ENCODE data around the gene RASA3. TPM values are rescaled to one million over a fixed set of nuclear protein-coding genes. Genes with fewer than 3 reads are reported as not detected.

RASA3 gene
- polyA plus RNA-seq, 1 donor from 2014 or later, result 8.5 TPM

DNA sequence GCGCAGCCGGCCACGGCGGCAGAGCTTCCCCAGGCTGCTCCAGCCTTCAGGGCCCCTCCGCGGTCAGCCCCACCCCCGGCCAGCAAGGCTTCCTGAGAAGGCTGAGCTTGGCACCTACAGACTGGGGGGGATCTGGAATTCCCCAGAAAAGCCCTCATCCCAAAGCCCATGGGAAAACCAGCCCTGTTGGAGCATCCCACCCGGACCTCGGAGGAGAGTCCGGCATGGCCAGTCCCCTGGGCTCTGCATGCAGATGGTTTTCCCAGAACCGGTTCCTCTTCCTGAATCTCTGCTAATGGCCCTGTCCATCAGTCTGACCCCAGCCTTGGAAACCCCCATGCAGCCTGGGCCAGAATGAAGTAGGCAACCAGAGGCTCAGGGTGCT lies 10.3 kb downstream of the RASA3 start:
- Histone ChIP-seq H3K79me2 (replicated peaks; ENCODE audit: insufficient read depth, low read length) (peaks cover 5% of the 10 kb centered on the region), H3K9me2 (ENCODE audit: insufficient read depth, low read length) (no peaks in the 10 kb centered on the region), H3K4me2 (ENCODE audit: low read length) (no peak overlapping the region), H3K27ac (ENCODE audit: low read length) (no peak overlapping the region), H3F3A (ENCODE audit: insufficient read depth, low read length, poor library complexity, severe bottlenecking) (no peaks in the 10 kb centered on the region), H4K20me1 (ENCODE audit: insufficient read depth) (no peaks in the 10 kb centered on the region), H3K36me3 (ENCODE audit: insufficient read depth, low read length) (no peaks in the 10 kb centered on the region), H3K9ac (ENCODE audit: low read length) (no peak overlapping the region), H3K9me3 (ENCODE audit: low read length) (no peaks in the 10 kb centered on the region), H3K4me3 (ENCODE audit: low read length) (no peak overlapping the region), H2AFZ (ENCODE audit: low read depth, low read length) (no peak overlapping the region), H3K27me3 (ENCODE audit: insufficient read depth, low read depth, low read length) (no peaks in the 10 kb centered on the region)
- TF ChIP-seq, protein P1, sequence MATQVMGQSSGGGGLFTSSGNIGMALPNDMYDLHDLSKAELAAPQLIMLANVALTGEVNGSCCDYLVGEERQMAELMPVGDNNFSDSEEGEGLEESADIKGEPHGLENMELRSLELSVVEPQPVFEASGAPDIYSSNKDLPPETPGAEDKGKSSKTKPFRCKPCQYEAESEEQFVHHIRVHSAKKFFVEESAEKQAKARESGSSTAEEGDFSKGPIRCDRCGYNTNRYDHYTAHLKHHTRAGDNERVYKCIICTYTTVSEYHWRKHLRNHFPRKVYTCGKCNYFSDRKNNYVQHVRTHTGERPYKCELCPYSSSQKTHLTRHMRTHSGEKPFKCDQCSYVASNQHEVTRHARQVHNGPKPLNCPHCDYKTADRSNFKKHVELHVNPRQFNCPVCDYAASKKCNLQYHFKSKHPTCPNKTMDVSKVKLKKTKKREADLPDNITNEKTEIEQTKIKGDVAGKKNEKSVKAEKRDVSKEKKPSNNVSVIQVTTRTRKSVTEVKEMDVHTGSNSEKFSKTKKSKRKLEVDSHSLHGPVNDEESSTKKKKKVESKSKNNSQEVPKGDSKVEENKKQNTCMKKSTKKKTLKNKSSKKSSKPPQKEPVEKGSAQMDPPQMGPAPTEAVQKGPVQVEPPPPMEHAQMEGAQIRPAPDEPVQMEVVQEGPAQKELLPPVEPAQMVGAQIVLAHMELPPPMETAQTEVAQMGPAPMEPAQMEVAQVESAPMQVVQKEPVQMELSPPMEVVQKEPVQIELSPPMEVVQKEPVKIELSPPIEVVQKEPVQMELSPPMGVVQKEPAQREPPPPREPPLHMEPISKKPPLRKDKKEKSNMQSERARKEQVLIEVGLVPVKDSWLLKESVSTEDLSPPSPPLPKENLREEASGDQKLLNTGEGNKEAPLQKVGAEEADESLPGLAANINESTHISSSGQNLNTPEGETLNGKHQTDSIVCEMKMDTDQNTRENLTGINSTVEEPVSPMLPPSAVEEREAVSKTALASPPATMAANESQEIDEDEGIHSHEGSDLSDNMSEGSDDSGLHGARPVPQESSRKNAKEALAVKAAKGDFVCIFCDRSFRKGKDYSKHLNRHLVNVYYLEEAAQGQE (IDR thresholded peaks at IDR 0.05; ENCODE audit: borderline replicate concordance), result no peak
- no peak for TF ChIP-seq SMC3 (conservative IDR thresholded peaks at IDR 0.05; ENCODE audit: poor library complexity)
- TF ChIP-seq MXI1 (conservative IDR thresholded peaks at IDR 0.05; ENCODE audit: poor library complexity, severe bottlenecking), result no peak
- TF ChIP-seq POLR2AphosphoS5 (IDR thresholded peaks at IDR 0.05), result no peak
- TF ChIP-seq EZH2 (IDR thresholded peaks at IDR 0.05; ENCODE audit: borderline replicate concordance, insufficient read depth, low read length, poor library complexity, severe bottlenecking), result no peak
- TF ChIP-seq, protein P2, sequence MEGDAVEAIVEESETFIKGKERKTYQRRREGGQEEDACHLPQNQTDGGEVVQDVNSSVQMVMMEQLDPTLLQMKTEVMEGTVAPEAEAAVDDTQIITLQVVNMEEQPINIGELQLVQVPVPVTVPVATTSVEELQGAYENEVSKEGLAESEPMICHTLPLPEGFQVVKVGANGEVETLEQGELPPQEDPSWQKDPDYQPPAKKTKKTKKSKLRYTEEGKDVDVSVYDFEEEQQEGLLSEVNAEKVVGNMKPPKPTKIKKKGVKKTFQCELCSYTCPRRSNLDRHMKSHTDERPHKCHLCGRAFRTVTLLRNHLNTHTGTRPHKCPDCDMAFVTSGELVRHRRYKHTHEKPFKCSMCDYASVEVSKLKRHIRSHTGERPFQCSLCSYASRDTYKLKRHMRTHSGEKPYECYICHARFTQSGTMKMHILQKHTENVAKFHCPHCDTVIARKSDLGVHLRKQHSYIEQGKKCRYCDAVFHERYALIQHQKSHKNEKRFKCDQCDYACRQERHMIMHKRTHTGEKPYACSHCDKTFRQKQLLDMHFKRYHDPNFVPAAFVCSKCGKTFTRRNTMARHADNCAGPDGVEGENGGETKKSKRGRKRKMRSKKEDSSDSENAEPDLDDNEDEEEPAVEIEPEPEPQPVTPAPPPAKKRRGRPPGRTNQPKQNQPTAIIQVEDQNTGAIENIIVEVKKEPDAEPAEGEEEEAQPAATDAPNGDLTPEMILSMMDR (IDR thresholded peaks at IDR 0.05; ENCODE audit: poor library complexity, severe bottlenecking), result no peak
- TF ChIP-seq EP300 (conservative IDR thresholded peaks at IDR 0.05; ENCODE audit: poor library complexity, severe bottlenecking), result no peak
- no peak for TF ChIP-seq RAD21 (conservative IDR thresholded peaks at IDR 0.05)
- TF ChIP-seq TAF1 (IDR thresholded peaks at IDR 0.05; ENCODE audit: low read depth), result no peak

DNA sequence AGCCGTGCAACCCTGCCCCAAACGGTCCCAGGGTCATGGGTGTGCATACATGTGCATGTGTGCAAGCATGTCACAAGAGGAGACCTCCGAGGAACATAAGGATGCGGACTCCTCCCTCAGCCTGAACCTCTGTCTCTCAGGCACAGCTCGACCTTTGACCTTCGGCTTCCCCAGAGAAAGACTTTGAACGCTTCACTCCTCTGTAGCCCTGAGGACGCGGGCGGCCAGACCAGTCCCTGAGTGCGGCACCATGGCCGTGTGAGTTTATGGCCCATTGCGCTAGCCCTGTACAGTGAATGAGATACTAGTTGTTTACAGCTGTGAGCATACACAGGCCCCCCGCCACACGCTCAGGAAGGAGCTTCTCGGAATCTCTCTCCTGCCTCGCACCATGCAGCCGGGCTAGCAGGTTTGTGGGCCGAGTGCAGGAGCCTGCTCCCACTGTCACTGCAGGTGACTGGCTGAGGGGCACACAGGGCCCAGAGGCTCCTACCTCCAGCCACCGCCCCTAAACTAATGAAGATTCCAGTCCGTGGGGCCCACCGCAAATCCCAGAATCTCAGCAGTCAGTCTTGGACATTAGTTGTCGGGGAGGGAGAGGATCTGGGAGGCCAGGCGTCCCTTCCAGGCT lies 10.8 kb downstream of the RASA3 start:
- no peaks in the 10 kb centered on the region for H3K9me3 ChIP-seq (ENCODE audit: low read length)
- no peaks in the 10 kb centered on the region for H3K9me2 ChIP-seq (ENCODE audit: insufficient read depth, low read length)
- no peaks in the 10 kb centered on the region for H3F3A ChIP-seq (ENCODE audit: insufficient read depth, low read length, poor library complexity, severe bottlenecking)
- no peak overlapping the region for H3K4me3 ChIP-seq (ENCODE audit: low read length)
- H3K27me3 ChIP-seq (ENCODE audit: insufficient read depth, low read depth, low read length), result no peaks in the 10 kb centered on the region
- TF ChIP-seq MXI1 (conservative IDR thresholded peaks at IDR 0.05; ENCODE audit: poor library complexity, severe bottlenecking) (no peak), POLR2AphosphoS5 (IDR thresholded peaks at IDR 0.05) (no peak), EZH2 (IDR thresholded peaks at IDR 0.05; ENCODE audit: borderline replicate concordance, insufficient read depth, low read length, poor library complexity, severe bottlenecking) (no peak), RAD21 (conservative IDR thresholded peaks at IDR 0.05) (no peak), EP300 (conservative IDR thresholded peaks at IDR 0.05; ENCODE audit: poor library complexity, severe bottlenecking) (no peak), SMC3 (conservative IDR thresholded peaks at IDR 0.05; ENCODE audit: poor library complexity) (no peak), TAF1 (IDR thresholded peaks at IDR 0.05; ENCODE audit: low read depth) (no peak)
- TF ChIP-seq, protein P2 (IDR thresholded peaks at IDR 0.05; ENCODE audit: poor library complexity, severe bottlenecking), result no peak
- TF ChIP-seq, protein P1 (IDR thresholded peaks at IDR 0.05; ENCODE audit: borderline replicate concordance), result no peak
- no peak overlapping the region for H3K27ac ChIP-seq (ENCODE audit: low read length)
- no peaks in the 10 kb centered on the region for H3K36me3 ChIP-seq (ENCODE audit: insufficient read depth, low read length)
- no peak overlapping the region for H3K9ac ChIP-seq (ENCODE audit: low read length)
- no peak overlapping the region for H3K4me2 ChIP-seq (ENCODE audit: low read length)
- no peaks in the 10 kb centered on the region for H4K20me1 ChIP-seq (ENCODE audit: insufficient read depth)
- H2AFZ ChIP-seq (ENCODE audit: low read depth, low read length), result no peak overlapping the region
- H3K79me2 ChIP-seq (replicated peaks; ENCODE audit: insufficient read depth, low read length), result peaks cover 5% of the 10 kb centered on the region
